Measurements from ENCODE around the gene C1QA.

GRCh38 chr1:22615886-22616285, 20.5 kb upstream of the C1QA start:
- no peak for TF ChIP-seq FOXK2 (IDR thresholded peaks at IDR 0.05)
- no peak for TF ChIP-seq SP1 (IDR thresholded peaks at IDR 0.05)
- no peak for TF ChIP-seq TARDBP (IDR thresholded peaks at IDR 0.05)
- no peak for TF ChIP-seq SUZ12 (IDR thresholded peaks at IDR 0.05)
- TF ChIP-seq LEF1 (IDR thresholded peaks at IDR 0.05; ENCODE audit: borderline replicate concordance), result no peak
